Ramos (cell line): Measurements from ENCODE around the gene PRR30.
"Not testable (repeated sequence)": the region's sequence is repeated elsewhere in the genome, so short reads cannot be mapped to it uniquely, and the experiment has no call there.

Source experiments
- in situ Hi-C: fragments of 300-500 bp; cut with MboI; formaldehyde crosslinking; loops from one replicate; pipeline ENCODE4 v1.14.3; 2022; ENCODE audit warnings: low sequenced_read_pairs; ENCODE audit not compliant: unreplicated experiment

The PRR30 gene

GRCh38 chr2:27139310-27139709 lies at the start of gene PRR30:
TSS of gene PRR30 (minus strand) at chr2:27139410. CDS start at chr2:27138329, 1,081 bp downstream.
- in situ Hi-C loops = no loop called here

- in situ Hi-C loops = no loop called here
These were observed 47.6 kb upstream of the PRR30 start for GRCh38 chr2:27186613-27187345.

GRCh38 chr2:27185331-27186026 lies 46.3 kb upstream of the PRR30 start:
- in situ Hi-C loops = no loop called here

DNA sequence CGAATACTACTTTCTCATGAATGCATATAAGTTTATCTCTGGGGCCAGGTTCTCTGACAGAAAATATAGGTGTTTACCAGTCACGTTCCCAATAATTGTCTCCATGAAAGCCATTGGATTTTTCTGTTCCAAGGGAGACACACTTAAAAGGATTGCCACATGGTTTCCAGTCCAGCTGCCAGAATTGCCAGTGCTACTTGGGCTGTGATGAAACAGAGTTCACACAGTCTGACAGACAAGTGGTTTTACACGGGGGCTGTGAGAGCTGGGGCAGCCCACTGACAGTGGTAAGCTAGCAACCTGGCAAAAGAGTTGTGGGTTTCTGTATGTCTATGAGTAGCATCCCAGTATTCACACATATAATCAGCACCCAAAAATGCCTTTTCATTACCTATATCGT lies 44.9 kb upstream of the PRR30 start:
- in situ Hi-C loops = no loop called here

- in situ Hi-C loops = no loop called here
These were observed 43.1 kb upstream of the PRR30 start for GRCh38 chr2:27182346-27182745.

GRCh38 chr2:27179344-27180000 lies 40.3 kb upstream of the PRR30 start:
- in situ Hi-C loops = no loop called here

- in situ Hi-C loops = no loop called here
These were observed 39.3 kb upstream of the PRR30 start for GRCh38 chr2:27178469-27178868.

- in situ Hi-C loops = no loop called here
These were observed 38.5 kb upstream of the PRR30 start for GRCh38 chr2:27177441-27178351.

DNA sequence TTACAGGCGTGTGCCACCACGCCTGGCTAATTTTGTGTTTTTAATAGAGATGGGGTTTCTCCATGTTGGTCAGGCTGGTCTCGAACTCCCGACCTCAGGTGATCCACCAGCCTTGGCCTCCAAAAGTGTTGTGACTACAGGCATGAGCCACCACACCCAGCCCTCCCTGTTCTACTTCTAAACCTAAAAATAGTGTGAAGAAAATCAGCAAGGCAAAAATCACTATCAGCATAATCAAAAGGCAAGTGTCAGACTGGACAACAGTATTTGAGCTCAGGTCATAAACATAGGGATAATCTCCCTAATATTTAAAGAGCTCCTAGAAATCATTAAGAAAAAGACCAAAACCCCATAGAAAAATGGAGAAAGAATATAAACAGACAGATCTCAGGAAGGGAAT lies 36.6 kb upstream of the PRR30 start:
- in situ Hi-C loops = not testable (repeated sequence)

GRCh38 chr2:27175330-27175729 lies 36.1 kb upstream of the PRR30 start:
- in situ Hi-C loops = no loop called here

GRCh38 chr2:27174638-27175037 lies 35.4 kb upstream of the PRR30 start:
- in situ Hi-C loops = no loop called here

GRCh38 chr2:27171351-27171848 lies 32.2 kb upstream of the PRR30 start:
- in situ Hi-C loops = no loop called here

DNA sequence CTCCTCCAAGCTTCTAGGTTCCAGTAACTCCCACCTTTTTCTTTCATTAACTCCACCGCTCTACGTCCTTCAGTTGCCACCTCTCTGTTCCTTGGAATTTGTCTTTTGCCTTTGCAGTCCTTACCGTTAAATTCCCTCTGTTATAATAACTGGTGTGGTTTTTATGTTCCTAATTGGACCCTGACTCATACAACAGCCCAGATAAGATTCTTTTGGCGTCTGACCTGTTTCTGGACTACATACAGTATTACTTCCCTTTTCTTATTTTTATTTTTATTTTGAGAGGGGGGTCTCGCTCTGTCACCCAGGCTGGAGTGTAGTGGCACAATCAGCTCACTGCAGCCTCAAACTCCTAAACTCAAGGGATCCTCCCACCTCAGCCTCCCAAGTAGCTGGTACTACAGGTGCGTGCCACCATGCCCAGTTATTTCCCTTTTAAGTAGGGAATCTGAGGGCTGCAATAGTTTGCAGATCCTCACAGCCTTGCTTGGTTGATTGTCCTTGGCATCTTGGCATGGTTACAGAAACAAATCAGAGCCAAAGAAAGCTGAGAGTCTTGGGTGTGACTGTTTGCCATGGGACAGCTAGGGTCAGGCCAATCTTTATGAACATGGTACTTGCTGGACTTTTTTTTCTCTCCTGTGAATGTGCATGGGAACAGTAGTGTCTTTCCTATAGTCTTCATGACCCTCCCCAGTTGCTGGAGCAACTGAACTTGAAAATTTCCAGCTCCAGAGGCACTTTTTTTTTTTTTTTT lies 31.5 kb upstream of the PRR30 start:
- in situ Hi-C loops = no loop called here

DNA sequence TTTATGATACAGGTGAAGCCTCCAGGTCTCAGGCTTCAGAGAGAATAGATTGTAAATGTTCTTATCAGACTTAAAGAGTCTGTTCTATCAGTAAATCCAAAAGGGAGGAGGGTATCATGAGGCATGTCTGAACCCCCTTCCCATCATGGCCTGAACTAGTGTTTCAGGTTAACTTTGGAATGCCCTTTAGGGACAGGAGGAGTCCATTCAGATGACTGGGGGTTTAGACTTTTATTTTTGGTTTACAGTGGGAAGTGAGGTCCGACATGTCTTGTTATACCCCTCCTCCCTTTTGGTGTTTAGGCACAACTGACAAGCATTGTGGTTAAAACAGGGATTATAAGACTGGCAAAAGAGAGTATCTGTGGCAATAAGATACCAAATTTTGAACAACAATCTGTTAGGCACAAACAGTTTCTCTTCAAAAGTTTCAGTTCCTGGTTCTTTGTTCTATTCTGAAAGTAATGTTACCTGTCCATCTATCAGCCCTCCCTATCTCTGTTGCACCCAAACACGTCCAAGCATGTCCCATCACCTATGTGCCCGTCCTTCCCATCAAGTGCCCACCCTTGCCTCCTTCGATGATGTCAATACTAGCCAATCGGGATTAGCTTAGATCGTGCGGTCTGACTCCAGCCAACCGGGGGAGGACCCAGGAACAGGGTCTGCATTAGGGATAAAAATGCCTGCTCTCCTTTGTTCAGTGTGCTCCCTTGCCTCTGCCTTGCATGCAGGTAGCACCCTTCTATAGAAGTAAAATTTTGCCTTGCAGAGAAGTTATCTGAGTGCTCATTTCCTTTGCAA lies 26.0 kb upstream of the PRR30 start:
- in situ Hi-C loops = no loop called here

GRCh38 chr2:27162151-27163121 lies 23.2 kb upstream of the PRR30 start:
- in situ Hi-C loops = no loop called here

DNA sequence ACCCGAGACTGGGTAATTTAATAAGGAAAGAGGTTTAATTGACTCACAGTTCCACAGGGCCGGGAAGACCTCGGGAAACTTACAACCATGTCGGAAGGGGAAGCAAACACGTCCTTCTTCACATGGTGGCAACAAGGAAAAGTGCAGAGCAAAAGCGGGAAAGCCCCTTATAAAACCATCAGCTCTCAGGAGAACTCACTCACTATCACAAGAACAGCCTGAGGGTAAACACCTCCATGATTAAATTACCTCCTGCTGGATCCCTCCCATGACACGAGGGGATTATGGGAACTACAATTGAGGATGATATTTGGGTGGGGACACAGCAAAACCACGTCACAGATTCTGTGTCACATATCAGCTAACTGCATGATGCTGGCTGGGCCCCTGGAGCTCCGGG lies 21.0 kb upstream of the PRR30 start:
- in situ Hi-C loops = no loop called here

DNA sequence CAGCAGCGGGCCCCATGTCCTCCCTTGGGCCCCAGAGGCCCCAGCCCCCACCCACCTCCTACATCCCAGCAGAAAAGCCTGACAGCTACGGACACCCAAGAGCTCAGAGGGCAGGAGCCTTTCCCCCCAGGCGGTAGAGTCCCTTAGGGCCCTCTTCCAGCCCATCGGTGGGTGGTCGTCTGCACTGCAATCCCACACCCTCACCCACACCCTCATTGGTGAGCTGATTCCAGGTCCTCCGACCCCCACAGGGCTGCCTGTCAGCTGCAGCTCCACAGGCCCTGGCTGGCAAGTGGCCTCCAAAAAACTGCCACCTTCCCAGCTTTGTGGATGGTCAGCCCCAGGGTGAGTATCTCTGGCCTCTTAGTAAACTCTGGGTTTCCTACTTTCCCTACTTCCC lies 20.1 kb upstream of the PRR30 start:
- in situ Hi-C loops = no loop called here

GRCh38 chr2:27158468-27158867 lies 19.3 kb upstream of the PRR30 start:
- in situ Hi-C loops = no loop called here
